PC-9 (cell line): ENCODE data around the gene CSN1S1.

ENCODE experiments used
- EZH2 ChIP-seq: fragments of 200-600 bp; sonication (generic); IDR thresholded peaks from 2 replicates; pipeline ENCODE4 v1.8.0; 2017; ENCODE audit warnings: antibody characterized with exemption, low read depth
- TF ChIP-seq, protein P1 (sequence below): fragments of 200-600 bp; sonication (generic); conservative IDR thresholded peaks from 2 replicates; pipeline ENCODE4 v1.6.1; 2017; ENCODE audit warnings: mixed run types, antibody characterized with exemption, mild to moderate bottlenecking, moderate library complexity

GRCh38 chr4:69957209-69957608 lies 26.3 kb downstream of the CSN1S1 start:
- TF ChIP-seq, protein P1, sequence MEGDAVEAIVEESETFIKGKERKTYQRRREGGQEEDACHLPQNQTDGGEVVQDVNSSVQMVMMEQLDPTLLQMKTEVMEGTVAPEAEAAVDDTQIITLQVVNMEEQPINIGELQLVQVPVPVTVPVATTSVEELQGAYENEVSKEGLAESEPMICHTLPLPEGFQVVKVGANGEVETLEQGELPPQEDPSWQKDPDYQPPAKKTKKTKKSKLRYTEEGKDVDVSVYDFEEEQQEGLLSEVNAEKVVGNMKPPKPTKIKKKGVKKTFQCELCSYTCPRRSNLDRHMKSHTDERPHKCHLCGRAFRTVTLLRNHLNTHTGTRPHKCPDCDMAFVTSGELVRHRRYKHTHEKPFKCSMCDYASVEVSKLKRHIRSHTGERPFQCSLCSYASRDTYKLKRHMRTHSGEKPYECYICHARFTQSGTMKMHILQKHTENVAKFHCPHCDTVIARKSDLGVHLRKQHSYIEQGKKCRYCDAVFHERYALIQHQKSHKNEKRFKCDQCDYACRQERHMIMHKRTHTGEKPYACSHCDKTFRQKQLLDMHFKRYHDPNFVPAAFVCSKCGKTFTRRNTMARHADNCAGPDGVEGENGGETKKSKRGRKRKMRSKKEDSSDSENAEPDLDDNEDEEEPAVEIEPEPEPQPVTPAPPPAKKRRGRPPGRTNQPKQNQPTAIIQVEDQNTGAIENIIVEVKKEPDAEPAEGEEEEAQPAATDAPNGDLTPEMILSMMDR: no peak
- TF ChIP-seq EZH2: no peak
